Hindlimb muscle (tissue), 1 donor: ENCODE results near the gene BAIAP2. TPM values are rescaled to one million over a fixed set of nuclear protein-coding genes. Genes with fewer than 3 reads are reported as not detected.

Source experiments
- DNase-seq: peaks from one replicate; pipeline ENCODE4 v3.0.0-alpha.2; 2013
- polyA plus RNA-seq: library from polyadenylated mRNA; unstranded; fragments of 120-200 nt; gene quantifications from one replicate; pipeline ENCODE4 v1.2.1, GENCODE V29; 2013; ENCODE audit not compliant: insufficient read length

BAIAP2 gene
- polyA plus RNA-seq, 1 donor: 18.9 TPM

- no peak for DNase-seq
These were observed 18.4 kb downstream of the BAIAP2 start for GRCh38 chr17:81053041-81053970.

- no peak for DNase-seq
These were observed 19.4 kb downstream of the BAIAP2 start for GRCh38 chr17:81054308-81054707.

DNA sequence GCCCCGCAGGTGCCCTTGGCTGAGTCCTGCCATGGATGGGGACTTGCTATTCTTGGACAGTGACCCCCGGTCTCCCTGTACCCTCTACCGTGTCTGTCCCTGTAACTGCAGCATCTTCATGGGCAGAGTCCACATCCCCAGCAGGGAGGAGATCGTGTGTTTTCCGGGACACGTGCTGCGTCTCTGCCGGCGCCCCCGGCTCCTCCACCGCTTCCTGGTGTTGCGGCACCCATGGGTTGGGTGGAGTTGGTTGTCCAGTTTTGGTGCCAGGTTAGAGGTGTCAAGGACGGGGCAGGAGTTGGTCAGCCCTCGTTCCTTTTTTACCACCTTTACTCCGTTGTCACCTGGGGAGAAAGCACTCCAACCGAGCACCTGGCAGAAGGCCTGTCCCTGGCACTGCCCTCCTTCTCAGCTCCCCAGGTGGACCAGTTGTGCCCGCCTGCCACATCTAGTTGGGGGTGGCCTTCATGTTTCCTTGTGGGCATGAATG is 20.0 kb downstream of the BAIAP2 start:
- no peak for DNase-seq

DNA sequence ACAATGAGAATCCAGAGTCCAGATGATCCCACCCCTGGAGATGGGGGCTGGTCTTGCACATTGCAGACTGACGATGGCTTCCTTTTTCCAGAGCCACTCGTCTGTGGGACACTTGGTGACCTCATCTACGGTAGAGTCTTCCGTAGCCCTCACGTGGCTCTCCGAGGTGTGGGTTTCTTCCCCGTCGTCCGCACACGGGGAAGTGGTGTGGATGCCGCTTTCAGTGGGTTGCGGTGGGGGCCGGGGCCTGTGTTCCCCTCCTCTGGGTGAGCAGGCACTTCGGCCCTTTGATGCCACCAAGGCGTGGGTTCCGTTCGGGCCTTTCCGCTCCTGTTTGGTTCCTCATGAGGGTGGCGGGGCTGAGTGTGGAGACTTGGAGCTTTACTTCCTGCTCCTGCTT is 21.4 kb downstream of the BAIAP2 start:
- no peak for DNase-seq

GRCh38 chr17:81057079-81057730 is 22.3 kb downstream of the BAIAP2 start:
- no peak for DNase-seq

DNA sequence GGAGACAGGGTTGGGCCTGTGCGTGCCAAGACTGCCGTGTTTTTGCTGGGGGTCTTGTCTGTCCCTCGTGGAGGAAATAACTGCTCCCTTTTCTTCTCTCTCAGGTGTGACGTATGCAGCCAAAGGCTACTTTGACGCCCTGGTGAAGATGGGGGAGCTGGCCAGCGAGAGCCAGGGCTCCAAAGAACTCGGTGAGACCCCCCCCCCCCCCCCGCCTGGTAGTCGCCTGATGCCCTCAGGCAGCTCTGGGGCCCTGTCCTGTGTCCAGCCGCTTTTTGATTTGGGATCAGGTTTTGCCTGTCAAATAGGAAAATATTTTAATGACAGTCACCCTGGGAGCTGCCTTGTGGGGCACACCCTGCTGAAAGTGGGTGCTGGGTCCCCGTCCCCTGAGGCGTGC is 22.8 kb downstream of the BAIAP2 start:
- no peak for DNase-seq

GRCh38 chr17:81058263-81058871 is 23.4 kb downstream of the BAIAP2 start:
- no peak for DNase-seq

DNA sequence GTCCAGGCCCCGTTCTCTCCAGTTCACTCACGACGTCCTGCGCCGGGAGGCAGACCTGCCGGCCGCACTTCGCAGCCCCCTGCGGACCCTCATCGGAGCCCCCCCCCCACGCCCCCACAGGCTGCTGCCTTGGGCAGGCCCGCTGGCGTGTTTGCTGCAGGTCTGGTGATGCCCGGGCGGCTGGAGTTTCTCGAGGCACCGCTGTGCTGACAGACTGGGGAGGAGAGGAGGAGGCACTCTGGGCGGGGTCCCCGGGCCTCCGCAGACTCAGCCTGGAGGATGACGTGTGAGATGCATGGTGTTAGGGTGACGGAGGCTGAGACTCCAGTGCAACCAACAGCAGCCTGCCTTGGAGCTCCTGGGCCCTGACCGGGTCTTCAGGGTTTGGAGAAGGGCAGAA is 24.1 kb downstream of the BAIAP2 start:
- no peak for DNase-seq

- no peak for DNase-seq
These were observed 25.5 kb downstream of the BAIAP2 start for GRCh38 chr17:81060416-81060815.

DNA sequence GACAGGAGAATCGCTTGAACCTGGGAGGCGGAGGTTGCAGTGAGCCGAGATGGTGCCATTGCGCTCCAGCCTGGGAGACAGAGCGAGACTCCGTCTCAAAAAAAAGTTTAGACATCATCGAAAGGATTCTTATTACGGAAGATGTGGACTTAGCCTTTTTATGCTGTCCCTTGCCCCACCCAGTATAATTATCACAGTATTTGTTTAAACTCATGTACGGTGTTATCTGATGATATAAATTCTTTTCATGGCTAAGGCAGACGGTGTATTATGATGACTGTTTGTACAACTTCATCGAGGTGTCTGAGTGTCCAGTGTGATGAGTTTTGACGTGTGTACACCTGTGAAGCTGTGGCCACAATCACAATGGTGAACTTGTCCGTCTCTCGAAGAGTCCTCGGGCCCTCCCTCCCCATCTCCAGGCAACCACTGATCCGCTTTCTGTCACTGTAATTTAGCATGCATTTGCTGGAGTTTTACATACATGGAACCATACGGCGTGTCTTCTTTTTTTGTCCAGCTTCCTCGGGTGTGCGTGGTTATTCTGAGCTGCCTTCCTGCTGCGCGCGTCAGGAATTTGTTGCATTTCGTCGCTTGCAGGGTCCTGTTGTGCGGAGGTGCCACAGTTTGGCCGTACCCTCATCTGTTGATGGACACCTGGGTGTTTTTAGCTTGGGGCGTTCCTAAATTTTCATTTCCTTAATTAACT is 26.2 kb downstream of the BAIAP2 start:
- no peak for DNase-seq

GRCh38 chr17:81062014-81062780 is 27.2 kb downstream of the BAIAP2 start:
- no peak for DNase-seq

GRCh38 chr17:81063106-81064093 is 28.4 kb downstream of the BAIAP2 start:
- DNase-seq: no peak

GRCh38 chr17:81064678-81065475 is 29.9 kb downstream of the BAIAP2 start:
- no peak for DNase-seq

DNA sequence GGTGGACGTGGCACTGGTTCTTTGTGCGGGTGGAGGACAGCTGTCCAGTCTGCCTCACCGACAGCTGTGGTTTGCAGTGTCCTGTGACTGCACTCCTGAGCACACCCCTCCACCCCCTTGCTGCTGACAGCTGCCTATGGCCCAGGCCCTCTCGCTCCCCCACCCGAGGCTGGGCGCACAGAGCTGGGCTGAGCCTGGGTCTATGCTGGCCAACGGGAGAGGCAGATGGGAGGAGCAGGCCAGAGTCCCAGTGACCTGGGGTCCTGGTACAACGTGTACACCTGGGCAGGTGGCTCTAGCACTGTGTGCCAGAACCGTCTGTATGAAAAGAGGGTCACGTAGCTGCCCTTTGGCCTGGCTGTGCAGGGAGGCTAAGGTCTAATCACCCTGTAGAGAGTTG is 30.5 kb downstream of the BAIAP2 start:
- peak; percentile 41 for DNase-seq

DNA sequence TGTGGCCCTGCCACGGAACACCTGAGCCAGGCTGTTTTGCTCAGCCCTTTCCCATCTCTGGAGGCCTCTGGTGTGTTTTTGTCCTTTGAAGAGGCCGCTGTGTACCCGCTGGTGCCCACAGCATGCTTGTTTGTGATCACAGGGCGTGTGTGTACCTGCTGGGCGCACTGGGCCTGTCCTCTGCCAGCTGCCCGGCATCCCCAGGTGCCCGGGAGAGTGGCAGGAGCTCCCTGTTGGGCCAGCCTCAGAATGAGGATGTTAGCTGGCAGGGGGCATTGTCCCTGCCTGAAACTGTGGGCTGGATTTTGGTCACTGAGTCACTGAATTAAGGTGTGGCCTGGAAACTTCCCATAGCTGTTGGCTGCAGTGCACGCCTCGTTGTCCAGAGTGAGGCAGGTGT is 31.1 kb downstream of the BAIAP2 start:
- DNase-seq: no peak

DNA sequence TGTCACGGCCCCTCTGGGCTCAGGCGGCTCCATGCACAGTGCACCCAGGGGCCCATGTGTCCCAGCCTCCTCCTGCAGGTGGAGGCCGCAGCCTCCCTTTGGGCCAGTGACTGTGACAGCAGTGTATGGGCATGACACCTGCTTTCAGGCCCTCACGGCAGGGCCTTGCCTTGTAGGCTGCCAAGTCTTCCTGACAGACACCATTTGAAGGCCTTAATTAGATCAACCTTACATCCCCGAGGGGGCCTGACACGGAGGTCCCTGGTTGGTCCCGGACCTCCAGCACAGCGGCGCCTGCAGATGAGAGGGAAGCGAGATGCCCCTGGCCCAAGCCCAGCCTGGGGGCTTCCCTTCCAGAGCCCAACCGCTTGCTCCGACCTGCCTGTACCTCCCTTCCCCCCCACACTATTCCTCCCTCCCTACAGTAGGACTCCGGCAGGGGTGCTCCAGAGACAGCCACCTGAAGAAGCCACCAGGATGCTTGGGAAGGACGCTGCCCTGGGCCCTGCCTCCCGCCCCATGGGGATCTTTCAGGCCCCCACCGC is 31.9 kb downstream of the BAIAP2 start:
- DNase-seq: no peak

- no peak for DNase-seq
These were observed 32.5 kb downstream of the BAIAP2 start for GRCh38 chr17:81067391-81067811.

- no peak for DNase-seq
These were observed 33.6 kb downstream of the BAIAP2 start for GRCh38 chr17:81068411-81069134.
